A673 (cell line): ENCODE results near the gene MTMR3. TPM values are rescaled to one million over a fixed set of nuclear protein-coding genes. Genes with fewer than 3 reads are reported as not detected.

Experiments
- BruUV-seq: library from RNA; stranded (reverse); fragments of 400-500 nt; replicated peaks from 2 replicates; lab custom pipeline; 2021; lab: Mats Ljungman, UMichigan
- CTCF ChIA-PET: fragments of 300-600 bp; sonication (Branson Sonifier 250); formaldehyde crosslinking; loops from one replicate; lab custom pipeline; 2022; ENCODE audit warnings: antibody characterized with exemption; lab: Charles Lee
- POLR2A ChIA-PET: fragments of 300-600 bp; sonication (Branson Sonifier 250); formaldehyde crosslinking; loops from one replicate; lab custom pipeline; 2022; ENCODE audit warnings: antibody characterized with exemption; ENCODE audit not compliant: low non-redundant PET; lab: Charles Lee
- DNase-seq: peaks from one replicate; pipeline ENCODE4 v3.0.0-alpha.2; 2015; ENCODE audit warnings: low spot score
- H3K27ac ChIP-seq: fragments of 200-600 bp; sonication (generic); 2 replicates; pipeline ENCODE4 v1.5.1; 2016; ENCODE audit warnings: mixed run types, low read depth, mild to moderate bottlenecking, mixed read lengths, antibody characterized with exemption, low read length; ENCODE audit not compliant: poor library complexity, severe bottlenecking
- H3K27me3 ChIP-seq: fragments of 200-600 bp; sonication (generic); replicated peaks from 2 replicates; pipeline ENCODE4 v1.6.1; 2017; ENCODE audit warnings: mixed run types, low read depth, mild to moderate bottlenecking, mixed read lengths, antibody characterized with exemption, low read length; ENCODE audit not compliant: insufficient read depth, poor library complexity
- H3K36me3 ChIP-seq: fragments of 200-600 bp; sonication (generic); 2 replicates; pipeline ENCODE4 v1.6.1; 2016; ENCODE audit warnings: mixed run types, mild to moderate bottlenecking, mixed read lengths, antibody characterized with exemption, low read length; ENCODE audit not compliant: insufficient read depth, poor library complexity, severe bottlenecking
- H3K4me1 ChIP-seq: fragments of 200-600 bp; sonication (generic); 2 replicates; pipeline ENCODE4 v1.6.1; 2017; ENCODE audit warnings: mixed run types, mild to moderate bottlenecking, mixed read lengths, antibody characterized with exemption, low read length; ENCODE audit not compliant: insufficient read depth, poor library complexity, severe bottlenecking
- H3K4me3 ChIP-seq: fragments of 200-600 bp; sonication (generic); 2 replicates; pipeline ENCODE4 v1.5.1; 2016; ENCODE audit warnings: low read depth, mixed run types, mild to moderate bottlenecking, mixed read lengths, low read length; ENCODE audit not compliant: poor library complexity, severe bottlenecking
- H3K9me3 ChIP-seq: fragments of 200-600 bp; sonication (generic); 2 replicates; pipeline ENCODE4 v1.6.1; 2016; ENCODE audit warnings: mixed run types, low read depth, mild to moderate bottlenecking, mixed read lengths, antibody characterized with exemption, low read length; ENCODE audit not compliant: poor library complexity, severe bottlenecking
- CTCF ChIP-seq: fragments of 300-800, 200-600 bp; sonication (generic); conservative IDR thresholded peaks from 2 replicates; pipeline ENCODE4 v1.5.1; 2017; ENCODE audit warnings: low read depth, mild to moderate bottlenecking, antibody characterized with exemption, low read length, moderate library complexity, mixed read lengths
- EZH2 ChIP-seq: fragments of 200-600 bp; sonication (generic); IDR thresholded peaks from 2 replicates; pipeline ENCODE4 v1.6.1; 2017; ENCODE audit warnings: borderline replicate concordance, low read depth, mild to moderate bottlenecking, mixed read lengths, antibody characterized with exemption, low read length; ENCODE audit not compliant: poor library complexity, severe bottlenecking
- intact Hi-C: fragments of 100-400 bp; cut with micrococcal nuclease; formaldehyde crosslinking; loops from one replicate; pipeline ENCODE4 v1.10.0; 2022; ENCODE audit not compliant: unreplicated experiment
- total RNA-seq: library from RNA; stranded (reverse); gene quantifications from 2 replicates; pipeline ENCODE4 v1.2.3, GENCODE V29; 2021

MTMR3 gene
- total RNA-seq, 1 experiment from 2014 or later: 25.0 TPM

- Histone ChIP-seq H3K4me3 (no peak overlapping the region), H3K4me1 (peaks cover 13% of the 10 kb centered on the region), H3K36me3 (peaks cover 2% of the 10 kb centered on the region), H3K27me3 (no peaks in the 10 kb centered on the region), H3K27ac (no peak overlapping the region), H3K9me3 (no peaks in the 10 kb centered on the region)
- CTCF ChIA-PET: interaction anchor here (0.6 to 1.9 kb wide), 5 partner anchors 13 to 368 kb away, joined by 3 to 22 read pairs (median 4); no protein-coding TSS in a partner anchor
- no peak for DNase-seq
- TF ChIP-seq EZH2 (no peak), CTCF (no peak)
- no TSS peak for BruUV-seq
- intact Hi-C loops: loop anchor here (2.0 to 10.0 kb wide), 4 partner anchors 179 to 369 kb away; no protein-coding TSS in a partner anchor
- POLR2A ChIA-PET: no interaction called here
Observed at GRCh38 chr22:30004101-30004500, 121.1 kb downstream of the MTMR3 start.

GRCh38 chr22:30004694-30005093, 121.7 kb downstream of the MTMR3 start:
- BruUV-seq: no TSS peak
- peaks cover 13% of the 10 kb centered on the region for H3K4me1 ChIP-seq
- no peaks in the 10 kb centered on the region for H3K9me3 ChIP-seq
- CTCF ChIA-PET: interaction anchor here (0.5 to 1.9 kb wide), 18 partner anchors 13 to 380 kb away, joined by 3 to 22 read pairs (median 4); partner anchors contain the start of genes ASCC2 and ZMAT5
- POLR2A ChIA-PET: no interaction called here
- peaks cover 2% of the 10 kb centered on the region for H3K36me3 ChIP-seq
- H3K4me3 ChIP-seq: no peak overlapping the region
- intact Hi-C loops: loop anchor here (2.0 to 10.0 kb wide), 5 partner anchors 83 to 370 kb away; no protein-coding TSS in a partner anchor
- H3K27ac ChIP-seq: no peak overlapping the region
- peak; percentile 81 for DNase-seq
- H3K27me3 ChIP-seq: no peaks in the 10 kb centered on the region
- no peak for TF ChIP-seq CTCF
- TF ChIP-seq EZH2: no peak

- Histone ChIP-seq H3K27me3 (no peaks in the 10 kb centered on the region), H3K9me3 (no peaks in the 10 kb centered on the region), H3K36me3 (peaks cover 2% of the 10 kb centered on the region), H3K4me3 (no peak overlapping the region), H3K27ac (no peak overlapping the region), H3K4me1 (peaks cover 13% of the 10 kb centered on the region)
- ChIA-PET POLR2A (no interaction called here), CTCF (interaction anchor here (0.5 to 1.9 kb wide), 17 partner anchors 12 to 380 kb away, joined by 3 to 22 read pairs (median 4); partner anchors contain the start of genes ASCC2 and ZMAT5)
- intact Hi-C loops: loop anchor here (2.0 to 10.0 kb wide), 5 partner anchors 82 to 371 kb away; no protein-coding TSS in a partner anchor
- BruUV-seq: no TSS peak
- TF ChIP-seq EZH2: no peak
- TF ChIP-seq CTCF: peak; percentile 98
- peak; percentile 82 for DNase-seq
Observed at GRCh38 chr22:30005213-30005857, 122.4 kb downstream of the MTMR3 start.
